HepG2 (cell line): ENCODE results near the gene ATG16L2. TPM values are rescaled to one million over a fixed set of nuclear protein-coding genes. Genes with fewer than 3 reads are reported as not detected.

Source experiments
- ATF7-NPFF ChIP-seq: sonication (generic); formaldehyde crosslinking; IDR thresholded peaks from 2 replicates; pipeline ENCODE4 v1.8.1; 2023; ENCODE audit warnings: mild to moderate bottlenecking, low read depth, missing genetic modification reagents, moderate library complexity
- FOXO1 ChIP-seq: sonication (generic); formaldehyde crosslinking; IDR thresholded peaks from 2 replicates; pipeline ENCODE4 v1.4.0; 2020; ENCODE audit warnings: missing genetic modification reagents
- RBM39 ChIP-seq: fragments of 200-400 bp; formaldehyde crosslinking; IDR thresholded peaks from one replicate; pipeline ENCODE4 v1.6.1; 2018; ENCODE audit warnings: antibody characterized with exemption, mild to moderate bottlenecking, low read depth, low read length; ENCODE audit not compliant: poor library complexity, severe bottlenecking
- RXRA ChIP-seq: sonication (generic); formaldehyde crosslinking; IDR thresholded peaks from 2 replicates; pipeline ENCODE4 v1.5.1; 2020; ENCODE audit warnings: missing genetic modification reagents
- SP5 ChIP-seq: IDR thresholded peaks from 2 replicates; pipeline ENCODE4 v1.6.1; 2016; ENCODE audit warnings: low read depth, borderline replicate concordance
- STAG1 ChIP-seq: sonication (generic); formaldehyde crosslinking; IDR thresholded peaks from 2 replicates; pipeline ENCODE4 v1.4.0; 2020; ENCODE audit warnings: missing genetic modification reagents
- XRCC5 ChIP-seq: fragments of 200-400 bp; formaldehyde crosslinking; optimal IDR thresholded peaks from 2 replicates; pipeline ENCODE3; 2017; ENCODE audit warnings: mild to moderate bottlenecking, low read length
- ZFYVE20 ChIP-seq: sonication (generic); formaldehyde crosslinking; IDR thresholded peaks from 2 replicates; pipeline ENCODE4 v1.8.0; 2023; ENCODE audit warnings: low read depth, mild to moderate bottlenecking, moderate library complexity, missing genetic modification reagents, borderline replicate concordance
- ZNF274 ChIP-seq: sonication (generic); formaldehyde crosslinking; IDR thresholded peaks from 2 replicates; pipeline ENCODE4 v1.5.1; 2020; ENCODE audit warnings: mild to moderate bottlenecking, missing genetic modification reagents
- ZNF33A ChIP-seq: sonication (generic); formaldehyde crosslinking; IDR thresholded peaks from 2 replicates; pipeline ENCODE4 v1.5.1; 2020; ENCODE audit warnings: missing genetic modification reagents, mild to moderate bottlenecking, moderate library complexity, borderline replicate concordance
- ZSCAN9 ChIP-seq: IDR thresholded peaks from 2 replicates; pipeline ENCODE4 v1.6.1; 2016; ENCODE audit warnings: borderline replicate concordance
- polyA plus RNA-seq, 8 experiments: library from polyadenylated mRNA; depleted of rRNA in 3 of 8; stranded (reverse) in 7 of 8; unstranded in 1 of 8; fragments of >200 nt; fragmentation: Illumina TruSeq in 4 of 8; extraction: Trizol in 4 of 8; gene quantifications; 2 replicates each; pipeline versions ENCODE4 v1.2.1 to v1.2.3, GENCODE V29; 2011 to 2016; ENCODE audit warnings: low read depth in 4 of 8, missing spikeins in 1 of 8, mixed read lengths in 1 of 8; ENCODE audit not compliant: insufficient read depth in 1 of 8
- total RNA-seq, 5 experiments: library from RNA; depleted of rRNA; stranded (reverse); fragments of >200 nt; fragmentation: Illumina TruSeq; extraction: Trizol; gene quantifications; 2 replicates each; pipeline ENCODE4 v1.2.3, GENCODE V29; 2016; ENCODE audit warnings: low read depth in 1 of 5
- TF ChIP-seq, protein P1 (sequence below): sonication (generic); formaldehyde crosslinking; IDR thresholded peaks from 2 replicates; pipeline ENCODE4 v1.8.1; 2022; ENCODE audit warnings: mild to moderate bottlenecking, missing genetic modification reagents
- TF ChIP-seq, protein P2 (sequence below): sonication (generic); formaldehyde crosslinking; IDR thresholded peaks from 2 replicates; pipeline ENCODE4 v1.5.0; 2020; ENCODE audit warnings: mild to moderate bottlenecking, missing genetic modification reagents
- TF ChIP-seq, protein P3 (sequence below), 2 experiments: sonication (generic) in 1 of 2; formaldehyde crosslinking in 1 of 2; IDR thresholded peaks; 2 replicates each; pipeline versions ENCODE4 v1.6.1 to v1.9.0; 2014 to 2022; ENCODE audit warnings: antibody characterized with exemption in 1 of 2, borderline replicate concordance in 1 of 2, inconsistent platforms in 1 of 2, low read depth in 1 of 2, missing genetic modification reagents in 1 of 2
- TF ChIP-seq, protein P4 (sequence below): sonication (generic); formaldehyde crosslinking; IDR thresholded peaks from 2 replicates; pipeline ENCODE4 v1.5.0; 2020; ENCODE audit warnings: mild to moderate bottlenecking, missing genetic modification reagents, moderate library complexity

The ATG16L2 gene
- total and polyA plus RNA-seq, 2 of the 13 experiments (the other 11 are each of a cell fraction or from before 2014, with no cell fraction given), result 6.2 to 14.8 TPM

DNA sequence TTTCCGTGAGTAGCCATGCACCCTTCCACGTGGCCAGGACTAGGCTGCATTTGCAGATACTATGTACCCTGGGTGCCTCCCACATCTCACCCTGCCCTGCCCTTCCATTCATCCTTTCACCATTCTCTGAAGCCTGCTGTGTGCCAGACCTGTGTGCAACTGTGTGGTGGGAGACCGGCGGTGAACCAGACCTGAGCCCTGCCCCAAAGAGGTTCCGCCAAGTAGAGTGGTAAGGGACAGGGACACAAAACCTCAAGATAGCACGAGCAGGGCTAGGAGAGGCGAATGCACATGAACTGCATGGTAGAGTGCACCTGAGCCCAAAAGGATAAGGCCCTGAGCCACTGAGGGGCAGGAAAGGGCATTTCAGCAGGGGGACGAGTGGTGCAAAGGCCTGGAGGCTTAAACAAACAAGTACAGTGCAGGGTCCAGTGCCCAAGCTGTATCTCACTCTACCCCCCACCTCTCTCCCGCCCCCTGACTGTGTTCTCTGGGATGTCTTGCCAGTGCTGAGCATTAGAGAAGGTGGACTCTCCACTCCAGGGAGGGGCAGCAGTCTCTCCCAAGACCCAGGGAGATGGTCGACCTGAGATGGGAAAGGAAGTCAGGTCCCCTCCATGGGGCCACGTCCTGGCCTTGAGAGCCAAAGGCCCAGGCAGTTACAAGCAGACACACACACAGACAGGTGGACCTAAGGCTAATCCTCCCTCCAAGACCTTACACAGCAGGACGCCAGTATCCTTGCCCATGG, 47.9 kb upstream of the ATG16L2 start (continued):
- TF ChIP-seq RXRA (CRISPR knock-in tag), result peak; percentile 90
- no peak for TF ChIP-seq ZNF33A
- TF ChIP-seq ZFYVE20 (CRISPR knock-in tag), result no peak
- peak; percentile 32 for TF ChIP-seq RBM39
- TF ChIP-seq ATF7-NPFF (CRISPR knock-in tag), result peak; percentile 75
- no peak for TF ChIP-seq ZSCAN9 (CRISPR knock-in tag)
- TF ChIP-seq, protein P1, sequence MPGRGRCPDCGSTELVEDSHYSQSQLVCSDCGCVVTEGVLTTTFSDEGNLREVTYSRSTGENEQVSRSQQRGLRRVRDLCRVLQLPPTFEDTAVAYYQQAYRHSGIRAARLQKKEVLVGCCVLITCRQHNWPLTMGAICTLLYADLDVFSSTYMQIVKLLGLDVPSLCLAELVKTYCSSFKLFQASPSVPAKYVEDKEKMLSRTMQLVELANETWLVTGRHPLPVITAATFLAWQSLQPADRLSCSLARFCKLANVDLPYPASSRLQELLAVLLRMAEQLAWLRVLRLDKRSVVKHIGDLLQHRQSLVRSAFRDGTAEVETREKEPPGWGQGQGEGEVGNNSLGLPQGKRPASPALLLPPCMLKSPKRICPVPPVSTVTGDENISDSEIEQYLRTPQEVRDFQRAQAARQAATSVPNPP (CRISPR knock-in tag), result no peak; the same call in 1 of the 2 replicates
- peak; percentile 79 for TF ChIP-seq SP5 (CRISPR knock-in tag)
- TF ChIP-seq XRCC5, result peak; percentile 96
- TF ChIP-seq, protein P2, sequence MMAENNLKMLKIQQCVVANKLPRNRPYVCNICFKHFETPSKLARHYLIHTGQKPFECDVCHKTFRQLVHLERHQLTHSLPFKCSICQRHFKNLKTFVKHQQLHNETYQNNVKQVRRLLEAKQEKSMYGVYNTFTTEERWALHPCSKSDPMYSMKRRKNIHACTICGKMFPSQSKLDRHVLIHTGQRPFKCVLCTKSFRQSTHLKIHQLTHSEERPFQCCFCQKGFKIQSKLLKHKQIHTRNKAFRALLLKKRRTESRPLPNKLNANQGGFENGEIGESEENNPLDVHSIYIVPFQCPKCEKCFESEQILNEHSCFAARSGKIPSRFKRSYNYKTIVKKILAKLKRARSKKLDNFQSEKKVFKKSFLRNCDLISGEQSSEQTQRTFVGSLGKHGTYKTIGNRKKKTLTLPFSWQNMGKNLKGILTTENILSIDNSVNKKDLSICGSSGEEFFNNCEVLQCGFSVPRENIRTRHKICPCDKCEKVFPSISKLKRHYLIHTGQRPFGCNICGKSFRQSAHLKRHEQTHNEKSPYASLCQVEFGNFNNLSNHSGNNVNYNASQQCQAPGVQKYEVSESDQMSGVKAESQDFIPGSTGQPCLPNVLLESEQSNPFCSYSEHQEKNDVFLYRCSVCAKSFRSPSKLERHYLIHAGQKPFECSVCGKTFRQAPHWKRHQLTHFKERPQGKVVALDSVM, result peak; percentile 79
- TF ChIP-seq, protein P3, sequence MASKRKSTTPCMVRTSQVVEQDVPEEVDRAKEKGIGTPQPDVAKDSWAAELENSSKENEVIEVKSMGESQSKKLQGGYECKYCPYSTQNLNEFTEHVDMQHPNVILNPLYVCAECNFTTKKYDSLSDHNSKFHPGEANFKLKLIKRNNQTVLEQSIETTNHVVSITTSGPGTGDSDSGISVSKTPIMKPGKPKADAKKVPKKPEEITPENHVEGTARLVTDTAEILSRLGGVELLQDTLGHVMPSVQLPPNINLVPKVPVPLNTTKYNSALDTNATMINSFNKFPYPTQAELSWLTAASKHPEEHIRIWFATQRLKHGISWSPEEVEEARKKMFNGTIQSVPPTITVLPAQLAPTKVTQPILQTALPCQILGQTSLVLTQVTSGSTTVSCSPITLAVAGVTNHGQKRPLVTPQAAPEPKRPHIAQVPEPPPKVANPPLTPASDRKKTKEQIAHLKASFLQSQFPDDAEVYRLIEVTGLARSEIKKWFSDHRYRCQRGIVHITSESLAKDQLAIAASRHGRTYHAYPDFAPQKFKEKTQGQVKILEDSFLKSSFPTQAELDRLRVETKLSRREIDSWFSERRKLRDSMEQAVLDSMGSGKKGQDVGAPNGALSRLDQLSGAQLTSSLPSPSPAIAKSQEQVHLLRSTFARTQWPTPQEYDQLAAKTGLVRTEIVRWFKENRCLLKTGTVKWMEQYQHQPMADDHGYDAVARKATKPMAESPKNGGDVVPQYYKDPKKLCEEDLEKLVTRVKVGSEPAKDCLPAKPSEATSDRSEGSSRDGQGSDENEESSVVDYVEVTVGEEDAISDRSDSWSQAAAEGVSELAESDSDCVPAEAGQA (IDR thresholded peaks at IDR 0.05; ENCODE audit: low read depth), result no peak; the same call in 1 of the 2 replicates
- TF ChIP-seq, protein P3 (CRISPR knock-in tag; IDR thresholded peaks at IDR 0.05; ENCODE audit: borderline replicate concordance), result no peak
- TF ChIP-seq ZNF274 (CRISPR knock-in tag), result no peak
- peak; percentile 83 for TF ChIP-seq FOXO1
- TF ChIP-seq, protein P4, sequence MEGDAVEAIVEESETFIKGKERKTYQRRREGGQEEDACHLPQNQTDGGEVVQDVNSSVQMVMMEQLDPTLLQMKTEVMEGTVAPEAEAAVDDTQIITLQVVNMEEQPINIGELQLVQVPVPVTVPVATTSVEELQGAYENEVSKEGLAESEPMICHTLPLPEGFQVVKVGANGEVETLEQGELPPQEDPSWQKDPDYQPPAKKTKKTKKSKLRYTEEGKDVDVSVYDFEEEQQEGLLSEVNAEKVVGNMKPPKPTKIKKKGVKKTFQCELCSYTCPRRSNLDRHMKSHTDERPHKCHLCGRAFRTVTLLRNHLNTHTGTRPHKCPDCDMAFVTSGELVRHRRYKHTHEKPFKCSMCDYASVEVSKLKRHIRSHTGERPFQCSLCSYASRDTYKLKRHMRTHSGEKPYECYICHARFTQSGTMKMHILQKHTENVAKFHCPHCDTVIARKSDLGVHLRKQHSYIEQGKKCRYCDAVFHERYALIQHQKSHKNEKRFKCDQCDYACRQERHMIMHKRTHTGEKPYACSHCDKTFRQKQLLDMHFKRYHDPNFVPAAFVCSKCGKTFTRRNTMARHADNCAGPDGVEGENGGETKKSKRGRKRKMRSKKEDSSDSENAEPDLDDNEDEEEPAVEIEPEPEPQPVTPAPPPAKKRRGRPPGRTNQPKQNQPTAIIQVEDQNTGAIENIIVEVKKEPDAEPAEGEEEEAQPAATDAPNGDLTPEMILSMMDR (CRISPR knock-in tag), result peak; percentile 70
- peak; percentile 49 for TF ChIP-seq STAG1 (CRISPR knock-in tag)
